Mesenchymal stem cell (in vitro differentiated cells and primary cell): ENCODE measurements around the gene DCTN2.
A peak's percentile ranks its signal among the peaks of the same experiment; 100 is the strongest.
"Not testable (repeated sequence)": the region's sequence is repeated elsewhere in the genome, so short reads cannot be mapped to it uniquely, and the experiment has no call there.

ENCODE experiments used
- DNase-seq: peaks from one replicate; pipeline ENCODE4 v3.0.0-alpha.2; 2013
- H2AFZ ChIP-seq: one replicate; pipeline ENCODE4 v1.6.1; 2013; ENCODE audit warnings: low read depth, mild to moderate bottlenecking, control low read depth, inconsistent platforms, low read length, moderate library complexity
- H2AK5ac ChIP-seq: 2 replicates; pipeline ENCODE4 v1.6.1; 2013; ENCODE audit warnings: low read length, moderate library complexity, mild to moderate bottlenecking, inconsistent platforms; ENCODE audit not compliant: severe bottlenecking
- H2BK120ac ChIP-seq: one replicate; pipeline ENCODE4 v1.6.1; 2013; ENCODE audit warnings: low read depth, mild to moderate bottlenecking, inconsistent platforms, low read length, moderate library complexity
- H2BK12ac ChIP-seq, 2 experiments: one replicate each; pipeline ENCODE4 v1.6.1; 2013; ENCODE audit warnings: inconsistent platforms in 2 of 2, low read length in 2 of 2, mild to moderate bottlenecking in 2 of 2, moderate library complexity in 2 of 2, control low read depth in 1 of 2
- H2BK15ac ChIP-seq: one replicate; pipeline ENCODE4 v1.6.1; 2013; ENCODE audit warnings: mild to moderate bottlenecking, low read depth, inconsistent platforms; ENCODE audit not compliant: poor library complexity, severe bottlenecking
- H2BK5ac ChIP-seq: 2 replicates; pipeline ENCODE4 v1.6.1; 2013; ENCODE audit warnings: low read depth, mild to moderate bottlenecking, low read length, control low read depth, inconsistent platforms; ENCODE audit not compliant: poor library complexity, severe bottlenecking
- H3K14ac ChIP-seq, 2 experiments: one replicate each; pipeline ENCODE4 v1.6.1; 2013; ENCODE audit warnings: inconsistent platforms in 2 of 2, low read length in 2 of 2, control low read depth in 1 of 2, mild to moderate bottlenecking in 1 of 2, moderate library complexity in 1 of 2
- H3K18ac ChIP-seq, 2 experiments: one replicate each; pipeline ENCODE4 v1.6.1; 2013; ENCODE audit warnings: inconsistent platforms in 2 of 2, low read length in 2 of 2, control low read depth in 1 of 2, low read depth in 1 of 2, mild to moderate bottlenecking in 1 of 2
- H3K23ac ChIP-seq, 2 experiments: one replicate each; pipeline ENCODE4 v1.6.1; 2013; ENCODE audit warnings: inconsistent platforms in 2 of 2, low read length in 2 of 2, mild to moderate bottlenecking in 2 of 2, moderate library complexity in 2 of 2, control low read depth in 1 of 2
- H3K27ac ChIP-seq: 2 replicates; pipeline ENCODE4 v1.5.1; 2013; ENCODE audit warnings: mild to moderate bottlenecking, moderate library complexity, low read length, control low read depth, inconsistent platforms; ENCODE audit not compliant: poor library complexity, severe bottlenecking
- H3K27me3 ChIP-seq, 2 experiments: 2 replicates each; pipeline versions ENCODE4 v1.6.1 to v1.7.0; 2013; ENCODE audit warnings: low read length in 2 of 2, mild to moderate bottlenecking in 2 of 2, moderate library complexity in 2 of 2, control low read depth in 1 of 2, inconsistent platforms in 1 of 2; ENCODE audit not compliant: control insufficient read depth in 1 of 2, insufficient read depth in 1 of 2
- H3K36me3 ChIP-seq, 2 experiments: 2 replicates each; pipeline versions ENCODE4 v1.6.1 to v1.7.0; 2013; ENCODE audit warnings: low read length in 2 of 2, control low read depth in 1 of 2, inconsistent platforms in 1 of 2, low read depth in 1 of 2, mild to moderate bottlenecking in 1 of 2; ENCODE audit not compliant: insufficient read depth in 2 of 2, control insufficient read depth in 1 of 2
- H3K4ac ChIP-seq, 2 experiments: one replicate each; pipeline ENCODE4 v1.6.1; 2013; ENCODE audit warnings: inconsistent platforms in 2 of 2, low read length in 2 of 2, mild to moderate bottlenecking in 2 of 2, moderate library complexity in 2 of 2, control low read depth in 1 of 2, low read depth in 1 of 2
- H3K4me1 ChIP-seq: 2 replicates; pipeline ENCODE4 v1.6.1; 2013; ENCODE audit warnings: low read depth, low read length, control low read depth; ENCODE audit not compliant: control insufficient read depth, insufficient read depth
- H3K4me2 ChIP-seq: 2 replicates; pipeline ENCODE4 v1.6.1; 2013; ENCODE audit warnings: low read length, mild to moderate bottlenecking, inconsistent platforms; ENCODE audit not compliant: poor library complexity, severe bottlenecking
- H3K4me3 ChIP-seq, 2 experiments: 2 replicates each; pipeline versions ENCODE4 v1.5.1 to v1.7.0; 2013; ENCODE audit warnings: low read length in 2 of 2, mild to moderate bottlenecking in 2 of 2, control low read depth in 1 of 2, low read depth in 1 of 2; ENCODE audit not compliant: insufficient read depth in 1 of 2
- H3K79me1 ChIP-seq: replicated peaks from 2 replicates; pipeline ENCODE4 v1.6.1; 2013; ENCODE audit warnings: mild to moderate bottlenecking, control low read depth, low read length, inconsistent platforms; ENCODE audit not compliant: poor library complexity, severe bottlenecking
- H3K9ac ChIP-seq: 2 replicates; pipeline ENCODE4 v1.7.0; 2013; ENCODE audit warnings: mild to moderate bottlenecking, low read length, moderate library complexity
- H3K9me3 ChIP-seq: 2 replicates; pipeline ENCODE4 v1.7.0; 2013; ENCODE audit warnings: mild to moderate bottlenecking, low read length; ENCODE audit not compliant: control insufficient read depth
- H4K8ac ChIP-seq: one replicate; pipeline ENCODE4 v1.6.1; 2013; ENCODE audit warnings: inconsistent platforms, mild to moderate bottlenecking, low read length, moderate library complexity
- H4K91ac ChIP-seq: one replicate; pipeline ENCODE4 v1.6.1; 2013; ENCODE audit warnings: mild to moderate bottlenecking, low read length, inconsistent platforms
- WGBS: methylation state at CpG from one replicate; pipeline ENCODE4 v1.1.7; 2013; ENCODE audit warnings: mixed read lengths; 5-methylcytosine and 5-hydroxymethylcytosine counted together

The DCTN2 gene

GRCh38 chr12:57511588-57512325 is 35.2 kb downstream of the DCTN2 start:
- H3K18ac ChIP-seq, result no peak overlapping the region
- no peak overlapping the region for H3K27ac ChIP-seq
- H2BK5ac ChIP-seq, result no peak overlapping the region
- H3K4me1 ChIP-seq, result peaks cover 4% of the 10 kb centered on the region
- H2BK15ac ChIP-seq, result no peak overlapping the region
- no peak overlapping the region for H2BK120ac ChIP-seq
- H4K91ac ChIP-seq, result no peak overlapping the region
- no peak overlapping the region for H2BK12ac ChIP-seq
- no peaks in the 10 kb centered on the region for H3K27me3 ChIP-seq
- peak overlapping the region; percentile 4 for H4K8ac ChIP-seq
- no peak overlapping the region for H3K4ac ChIP-seq
- H3K79me1 ChIP-seq, result peaks cover 17% of the 10 kb centered on the region
- H3K9ac ChIP-seq, result no peak overlapping the region
- H3K9me3 ChIP-seq, result no peaks in the 10 kb centered on the region
- no peak overlapping the region for H2AFZ ChIP-seq
- 99% methylated on average over 6 of the region's 7 CpGs for WGBS
- no peak overlapping the region for H3K4me3 ChIP-seq
- H3K36me3 ChIP-seq, result peaks cover 57 to 68% of the 10 kb centered on the region in 2 experiments
- H3K23ac ChIP-seq, result no peak overlapping the region
- no peak for DNase-seq
- no peak overlapping the region for H3K4me2 ChIP-seq
- H2AK5ac ChIP-seq, result no peak overlapping the region
- H3K14ac ChIP-seq, result no peak overlapping the region

DNA sequence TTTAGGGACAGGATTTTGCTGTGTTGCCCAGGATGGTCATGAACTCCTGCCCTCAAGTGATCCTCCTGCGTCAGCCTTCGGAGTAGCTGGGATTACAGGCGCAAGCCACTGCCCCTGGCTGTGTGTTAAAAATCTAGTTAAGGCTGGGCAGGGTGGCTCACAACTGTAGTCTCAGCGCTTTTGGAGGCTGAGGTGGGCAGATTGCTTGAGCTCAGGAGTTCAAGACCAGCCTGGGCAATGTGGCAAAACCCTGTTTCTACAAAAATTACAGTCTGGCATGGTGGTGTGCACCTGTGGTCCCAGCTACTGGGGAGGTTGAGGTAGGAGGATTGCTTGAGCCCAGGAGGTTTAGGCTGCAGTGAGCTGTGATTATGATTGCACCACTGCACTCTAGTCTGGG is 35.8 kb downstream of the DCTN2 start:
- H2AFZ ChIP-seq, result no peak overlapping the region
- no peak overlapping the region for H2BK5ac ChIP-seq
- no peak overlapping the region for H3K27ac ChIP-seq
- H3K23ac ChIP-seq, result no peak overlapping the region
- H2AK5ac ChIP-seq, result no peak overlapping the region
- H3K18ac ChIP-seq, result no peak overlapping the region
- no peak overlapping the region for H3K9ac ChIP-seq
- H4K91ac ChIP-seq, result no peak overlapping the region
- DNase-seq, result no peak
- no peak overlapping the region for H2BK12ac ChIP-seq
- H3K14ac ChIP-seq, result no peak overlapping the region
- WGBS, result 99% methylated on average over 4 of the region's 4 CpGs
- H3K4ac ChIP-seq, result no peak overlapping the region
- H3K4me2 ChIP-seq, result no peak overlapping the region
- H3K4me1 ChIP-seq, result peaks cover 4% of the 10 kb centered on the region
- H2BK120ac ChIP-seq, result no peak overlapping the region
- H3K36me3 ChIP-seq, result peaks cover 52 to 66% of the 10 kb centered on the region in 2 experiments
- H4K8ac ChIP-seq, result no peak overlapping the region
- no peak overlapping the region for H3K4me3 ChIP-seq
- H3K27me3 ChIP-seq, result no peaks in the 10 kb centered on the region
- peaks cover 17% of the 10 kb centered on the region for H3K79me1 ChIP-seq
- H3K9me3 ChIP-seq, result no peaks in the 10 kb centered on the region
- no peak overlapping the region for H2BK15ac ChIP-seq

DNA sequence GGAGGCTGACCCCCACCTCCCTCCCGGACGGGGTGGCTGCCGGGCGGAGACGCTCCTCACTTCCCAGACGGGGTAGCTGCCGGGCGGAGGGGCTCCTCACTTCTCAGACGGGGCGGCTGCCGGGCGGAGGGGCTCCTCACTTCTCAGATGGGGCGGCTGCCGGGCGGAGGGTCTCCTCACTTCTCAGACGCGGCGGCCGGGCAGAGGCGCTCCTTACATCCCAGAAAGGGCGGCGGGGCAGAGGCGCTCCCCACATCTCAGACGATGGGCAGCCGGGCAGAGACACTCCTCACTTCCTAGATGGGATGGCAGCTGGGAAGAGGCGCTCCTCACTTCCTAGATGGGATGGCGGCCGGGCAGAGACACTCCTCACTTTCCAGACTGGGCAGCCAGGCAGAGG is 39.2 kb downstream of the DCTN2 start:
- DNase-seq, H4K91ac ChIP-seq, H2BK5ac ChIP-seq, H2AFZ ChIP-seq, H4K8ac ChIP-seq, H3K18ac ChIP-seq, H3K27ac ChIP-seq, H2BK120ac ChIP-seq, H2BK15ac ChIP-seq, H3K9me3 ChIP-seq, H3K4me3 ChIP-seq, H3K4me2 ChIP-seq, H2AK5ac ChIP-seq, H2BK12ac ChIP-seq, H3K4ac ChIP-seq, H3K23ac ChIP-seq, H3K9ac ChIP-seq, H3K4me1 ChIP-seq, H3K27me3 ChIP-seq, H3K14ac ChIP-seq: not testable (repeated sequence)
- H3K36me3 ChIP-seq, result peaks cover 66 to 67% of the 10 kb centered on the region in 2 experiments
- peaks cover 20% of the 10 kb centered on the region for H3K79me1 ChIP-seq
- WGBS, result over 99% methylated on average over 17 of the region's 28 CpGs

DNA sequence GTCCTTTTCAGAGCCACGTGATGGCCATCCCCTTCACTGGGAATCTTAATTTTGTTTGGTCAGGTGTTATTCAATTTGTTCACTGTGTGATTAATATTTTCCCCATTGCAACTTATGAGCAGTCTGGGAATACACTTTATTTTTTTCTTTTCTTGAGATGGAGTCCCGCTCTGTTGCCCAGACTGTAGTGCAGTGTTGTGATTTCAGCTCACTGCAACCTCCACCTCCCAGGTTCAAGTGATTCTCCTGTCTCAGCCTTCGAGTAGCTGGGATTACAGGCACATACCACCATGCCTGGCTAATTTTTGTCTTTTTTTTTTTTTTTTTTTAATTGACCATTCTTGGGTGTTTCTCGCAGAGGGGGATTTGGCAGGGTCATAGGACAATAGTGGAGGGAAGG is 40.5 kb downstream of the DCTN2 start:
- WGBS, result 93% methylated on average over 1 of the region's 4 CpGs
- not testable (repeated sequence) for DNase-seq, H2BK5ac ChIP-seq, H3K4me2 ChIP-seq, H3K23ac ChIP-seq, H4K8ac ChIP-seq, H3K27ac ChIP-seq, H3K14ac ChIP-seq, H2BK120ac ChIP-seq, H3K9ac ChIP-seq, H3K9me3 ChIP-seq, H2AFZ ChIP-seq, H3K4me3 ChIP-seq, H2BK15ac ChIP-seq, H3K4ac ChIP-seq, H3K27me3 ChIP-seq, H2BK12ac ChIP-seq, H3K4me1 ChIP-seq, H2AK5ac ChIP-seq, H4K91ac ChIP-seq, H3K18ac ChIP-seq
- H3K79me1 ChIP-seq, result peaks cover 17% of the 10 kb centered on the region
- H3K36me3 ChIP-seq, result peaks cover 64 to 69% of the 10 kb centered on the region in 2 experiments
